H1 (cell line): Measurements from ENCODE around the gene GSTO1. TPM values are rescaled to one million over a fixed set of nuclear protein-coding genes. Genes with fewer than 3 reads are reported as not detected.

Experiments used
- CTCF ChIA-PET: fragments of 300-600 bp; sonication (Branson Sonifier 250); formaldehyde crosslinking; loops from one replicate; lab custom pipeline; 2021; ENCODE audit not compliant: partially characterized antibody; lab: Charles Lee
- POLR2A ChIA-PET: fragments of 300-600 bp; sonication (Branson Sonifier 250); formaldehyde crosslinking; loops from one replicate; lab custom pipeline; 2021; ENCODE audit warnings: inconsistent platforms; ENCODE audit not compliant: partially characterized antibody; lab: Charles Lee
- DNase-seq, 2 experiments: peaks; one replicate each; pipeline versions ENCODE4 v3.0.0 to v3.0.0-alpha.2; 2010 to 2022; ENCODE audit warnings: low spot score in 2 of 2, low read depth in 1 of 2, mixed read lengths in 1 of 2
- FAIRE-seq: peaks from 2 replicates; lab custom pipeline; 2011; peaks lifted over from hg19 to GRCh38; lab: Jason Lieb, UNC
- H2AFZ ChIP-seq: 2 replicates; pipeline ENCODE4 v1.8.1; 2012; ENCODE audit warnings: low read length, inconsistent platforms
- H2AK5ac ChIP-seq: 2 replicates; pipeline ENCODE4 v1.6.1; 2013; ENCODE audit warnings: low read depth, low read length
- H2BK120ac ChIP-seq: replicated peaks from 2 replicates; pipeline ENCODE3; 2013; ENCODE audit warnings: low read depth, low read length, inconsistent platforms
- H2BK12ac ChIP-seq: 2 replicates; pipeline ENCODE4 v1.6.1; 2013; ENCODE audit warnings: low read depth, low read length
- H2BK15ac ChIP-seq: 2 replicates; pipeline ENCODE4 v1.6.1; 2013; ENCODE audit warnings: low read length
- H2BK20ac ChIP-seq: 2 replicates; pipeline ENCODE4 v1.6.1; 2013; ENCODE audit warnings: low read length
- H2BK5ac ChIP-seq: 2 replicates; pipeline ENCODE4 v1.6.1; 2013; ENCODE audit warnings: low read depth, low read length
- H3K14ac ChIP-seq: 2 replicates; pipeline ENCODE4 v1.6.1; 2013; ENCODE audit warnings: inconsistent platforms; ENCODE audit not compliant: insufficient read length
- H3K18ac ChIP-seq: 2 replicates; pipeline ENCODE4 v1.6.1; 2013; ENCODE audit warnings: low read length; ENCODE audit errors: extremely low read depth
- H3K23ac ChIP-seq: 2 replicates; pipeline ENCODE4 v1.6.1; 2013; ENCODE audit warnings: inconsistent platforms; ENCODE audit not compliant: insufficient read length
- H3K23me2 ChIP-seq: 2 replicates; pipeline ENCODE4 v1.6.1; 2013; ENCODE audit warnings: low read depth, low read length
- H3K27ac ChIP-seq: 2 replicates; pipeline ENCODE4 v1.6.1; 2011; ENCODE audit warnings: low read depth, low read length, inconsistent platforms
- H3K27me3 ChIP-seq, 4 experiments: replicated peaks in 1 of 4; 1 replicate in 1 of 4; 2 replicates in 3 of 4; pipeline versions ENCODE4 v1.6.1 to v1.8.1; 2011 to 2013; ENCODE audit warnings: low read length in 3 of 4, mild to moderate bottlenecking in 3 of 4, inconsistent platforms in 2 of 4, mixed read lengths in 2 of 4, moderate library complexity in 1 of 4; ENCODE audit not compliant: control insufficient read depth in 3 of 4, insufficient read depth in 3 of 4; ENCODE audit errors: extremely low read depth in 1 of 4
- H3K36me3 ChIP-seq, 4 experiments: 2 replicates each; pipeline versions ENCODE4 v1.6.1 to v1.8.1; 2011 to 2013; ENCODE audit warnings: mild to moderate bottlenecking in 4 of 4, low read length in 3 of 4, moderate library complexity in 2 of 4, control low read depth in 1 of 4, inconsistent platforms in 1 of 4; ENCODE audit not compliant: insufficient read depth in 4 of 4, control insufficient read depth in 2 of 4
- H3K4ac ChIP-seq: replicated peaks from 2 replicates; pipeline ENCODE3; 2013; ENCODE audit warnings: low read length, low read depth, mixed read lengths, inconsistent platforms; ENCODE audit not compliant: insufficient read length
- H3K4me1 ChIP-seq, 4 experiments: replicated peaks in 1 of 4; 1 replicate in 1 of 4; 2 replicates in 3 of 4; pipeline versions ENCODE4 v1.6.1 to v1.8.1; 2011 to 2013; ENCODE audit warnings: low read length in 3 of 4, inconsistent platforms in 2 of 4, mixed read lengths in 1 of 4; ENCODE audit not compliant: insufficient read depth in 4 of 4, control insufficient read depth in 3 of 4
- H3K4me2 ChIP-seq, 2 experiments: 2 replicates each; pipeline versions ENCODE4 v1.6.1 to v1.8.1; 2011 to 2013; ENCODE audit warnings: low read depth in 2 of 2, low read length in 2 of 2, control low read depth in 1 of 2, inconsistent platforms in 1 of 2, mild to moderate bottlenecking in 1 of 2; ENCODE audit not compliant: insufficient read depth in 1 of 2
- H3K4me3 ChIP-seq, 4 experiments: fragments of 200-600, 300-600 bp in 1 of 4; sonication (generic), shearing (Covaris generic), sonication (Bioruptor Twin) in 1 of 4; 2 replicates each; pipeline versions ENCODE4 v1.5.1 to v1.8.1; 2011 to 2016; ENCODE audit warnings: low read length in 4 of 4, low read depth in 3 of 4, control low read depth in 2 of 4, inconsistent platforms in 2 of 4, mild to moderate bottlenecking in 2 of 4, mixed read lengths in 1 of 4, moderate library complexity in 1 of 4; ENCODE audit not compliant: insufficient read depth in 2 of 4; ENCODE audit errors: extremely low read depth in 1 of 4
- H3K56ac ChIP-seq: replicated peaks from 2 replicates; pipeline ENCODE3; 2013; ENCODE audit warnings: low read depth, mild to moderate bottlenecking, mixed read lengths, low read length, inconsistent platforms; ENCODE audit not compliant: insufficient read length
- H3K79me1 ChIP-seq: 2 replicates; pipeline ENCODE4 v1.6.1; 2013; ENCODE audit warnings: low read depth, low read length, control low read depth
- H3K79me2 ChIP-seq, 2 experiments: 2 replicates each; pipeline versions ENCODE4 v1.6.1 to v1.8.1; 2012 to 2013; ENCODE audit warnings: low read length in 2 of 2, mild to moderate bottlenecking in 2 of 2, inconsistent platforms in 1 of 2; ENCODE audit not compliant: insufficient read depth in 2 of 2, control insufficient read depth in 1 of 2
- H3K9ac ChIP-seq, 4 experiments: replicated peaks in 1 of 4; 1 replicate in 1 of 4; 2 replicates in 3 of 4; pipeline versions ENCODE4 v1.6.1 to v1.8.1; 2011 to 2013; ENCODE audit warnings: low read depth in 3 of 4, low read length in 3 of 4, control low read depth in 2 of 4, mild to moderate bottlenecking in 2 of 4, moderate library complexity in 2 of 4, inconsistent platforms in 1 of 4; ENCODE audit errors: extremely low read depth in 1 of 4
- H3K9me3 ChIP-seq, 2 experiments: 2 replicates each; pipeline versions ENCODE4 v1.6.1 to v1.8.1; 2012 to 2013; ENCODE audit warnings: mild to moderate bottlenecking in 2 of 2, moderate library complexity in 2 of 2, control low read depth in 1 of 2, inconsistent platforms in 1 of 2, low read depth in 1 of 2, low read length in 1 of 2, mixed read lengths in 1 of 2; ENCODE audit not compliant: insufficient read depth in 2 of 2
- H4K20me1 ChIP-seq, 2 experiments: replicated peaks in 1 of 2; 2 replicates each; pipeline versions ENCODE3 to v1.8.1; 2011 to 2013; ENCODE audit warnings: inconsistent platforms in 2 of 2, low read length in 2 of 2, mild to moderate bottlenecking in 1 of 2; ENCODE audit not compliant: insufficient read depth in 2 of 2, control insufficient read depth in 1 of 2
- H4K5ac ChIP-seq: 2 replicates; pipeline ENCODE4 v1.6.1; 2013; ENCODE audit warnings: low read length, low read depth, mixed read lengths, inconsistent platforms; ENCODE audit not compliant: insufficient read length
- H4K8ac ChIP-seq: 2 replicates; pipeline ENCODE4 v1.8.0; 2013; ENCODE audit warnings: mild to moderate bottlenecking, moderate library complexity, low read length, inconsistent platforms; ENCODE audit not compliant: insufficient read depth; ENCODE audit errors: extremely low read depth
- H4K91ac ChIP-seq: replicated peaks from 2 replicates; pipeline ENCODE3; 2013; ENCODE audit warnings: low read length, mixed read lengths, inconsistent platforms; ENCODE audit not compliant: insufficient read length
- BCL11A ChIP-seq, 2 experiments: IDR thresholded peaks; one replicate each; pipeline ENCODE4 v1.6.1; 2011; ENCODE audit warnings: low read depth in 2 of 2, low read length in 2 of 2, mild to moderate bottlenecking in 2 of 2
- EGR1 ChIP-seq: IDR thresholded peaks from 2 replicates; pipeline ENCODE4 v1.6.1; 2011; ENCODE audit warnings: low read depth, low read length, borderline replicate concordance
- KDM4A ChIP-seq: IDR thresholded peaks from one replicate; pipeline ENCODE4 v1.7.1; 2012; ENCODE audit warnings: low read depth, mild to moderate bottlenecking, moderate library complexity, low read length, inconsistent platforms; ENCODE audit not compliant: severe bottlenecking
- NRF1 ChIP-seq: IDR thresholded peaks from 2 replicates; pipeline ENCODE4 v1.6.1; 2011; ENCODE audit warnings: mild to moderate bottlenecking, low read depth, low read length, improper control_type of control experiment
- RAD21 ChIP-seq, 2 experiments: IDR thresholded peaks in 1 of 2; conservative IDR thresholded peaks in 1 of 2; 2 replicates each; pipeline ENCODE4 v1.6.1; 2011; ENCODE audit warnings: low read depth in 2 of 2, low read length in 2 of 2, improper control_type of control experiment in 1 of 2, inconsistent platforms in 1 of 2, mild to moderate bottlenecking in 1 of 2, moderate library complexity in 1 of 2
- SIRT6 ChIP-seq: IDR thresholded peaks from one replicate; pipeline ENCODE4 v1.7.1; 2012; ENCODE audit warnings: low read length, inconsistent platforms
- TCF12 ChIP-seq: IDR thresholded peaks from 2 replicates; pipeline ENCODE4 v1.6.1; 2011; ENCODE audit warnings: low read depth, mild to moderate bottlenecking, low read length
- YY1 ChIP-seq: IDR thresholded peaks from 2 replicates; pipeline ENCODE4 v1.6.1; 2011; ENCODE audit warnings: low read depth, mild to moderate bottlenecking, low read length
- WGBS, 2 experiments: shearing (Covaris generic) in 1 of 2; methylation state at CpG; one replicate each; pipeline versions ENCODE4 v1.1.6 to v1.1.7; 2013 to 2015; ENCODE audit warnings: low lambda C conversion rate in 2 of 2, mixed read lengths in 2 of 2, inconsistent platforms in 1 of 2, low coverage in 1 of 2, missing lambda C conversion rate in 1 of 2; ENCODE audit not compliant: insufficient replicate concordance in 2 of 2, insufficient coverage in 1 of 2, insufficient read length in 1 of 2; ENCODE audit errors: extremely low coverage in 1 of 2, missing lambda C conversion rate in 1 of 2; 5-methylcytosine and 5-hydroxymethylcytosine counted together
- polyA plus RNA-seq, 7 experiments: library from polyadenylated mRNA; depleted of rRNA in 3 of 7; stranded (reverse) in 5 of 7; unstranded in 2 of 7; fragments of >200 nt in 5 of 7; fragments of 200-250 nt in 2 of 7; gene quantifications; 1 replicate in 5 of 7; 2 replicates in 1 of 7; 4 replicates in 1 of 7; pipeline versions ENCODE4 v1.2.1 to v1.2.3, GENCODE V29; 2011 to 2013; ENCODE audit warnings: missing spikeins in 2 of 7, mixed read lengths in 2 of 7
- total RNA-seq: library from RNA; stranded (reverse); fragmentation: NEBNext Ultra II Directional; extraction: Animal tissue kit (Norgen Biotek cat#: 25700); gene quantifications from 2 replicates; pipeline ENCODE4 v1.2.1, GENCODE V29; 2021
- TF ChIP-seq, protein P1 (sequence below): IDR thresholded peaks from 2 replicates; pipeline ENCODE4 v1.6.1; 2011; ENCODE audit warnings: low read length, improper control_type of control experiment
- TF ChIP-seq, protein P2 (sequence below), 3 experiments: IDR thresholded peaks; 1 replicate in 2 of 3; 2 replicates in 1 of 3; pipeline versions ENCODE4 v1.5.1 to v1.6.1; 2011; ENCODE audit warnings: low read length in 3 of 3, mild to moderate bottlenecking in 3 of 3, inconsistent platforms in 2 of 3, low read depth in 1 of 3, moderate library complexity in 1 of 3; ENCODE audit not compliant: insufficient read depth in 1 of 3; ENCODE audit errors: control extremely low read depth in 1 of 3

GSTO1 gene
- total and polyA plus RNA-seq, 2 of the 8 experiments (the other 6 are each of a cell fraction or from before 2014, with no cell fraction given): 22.4 to 32.5 TPM

DNA sequence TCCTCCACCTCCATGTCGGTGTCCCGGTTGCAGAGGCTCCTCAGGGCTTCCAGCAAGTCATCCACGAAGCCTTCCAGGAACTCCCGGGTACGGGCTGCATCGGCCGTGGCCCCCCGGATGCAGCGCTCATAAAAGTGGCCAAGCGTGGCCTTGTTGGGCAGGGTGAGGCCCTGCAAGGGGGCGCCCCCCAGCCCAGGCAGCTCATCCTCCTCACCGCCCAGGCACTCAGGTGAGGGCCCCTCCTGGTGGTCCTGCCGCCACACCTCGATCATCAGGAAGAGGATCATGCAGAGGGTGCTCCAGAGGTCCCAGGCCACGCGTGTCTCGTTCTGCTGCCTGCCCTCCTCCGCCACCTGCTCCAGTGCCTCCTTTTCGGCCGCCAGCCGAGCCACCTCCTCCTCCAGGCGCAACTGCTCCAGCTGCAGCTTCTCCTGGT is 60.8 kb downstream of the GSTO1 start:
- Histone ChIP-seq H2AK5ac (no peak overlapping the region), H4K20me1 (peaks cover 7 to 27% of the 10 kb centered on the region in 2 experiments), H3K4ac (no peak overlapping the region), H3K23ac (no peak overlapping the region), H3K27ac (no peak overlapping the region), H2BK20ac (no peak overlapping the region), H3K9me3 (no peaks in the 10 kb centered on the region), H3K79me2 (peaks cover 0 to 52% of the 10 kb centered on the region in 2 experiments; a peak in 2 of 4 replicates), H3K4me1 (peaks cover 0 to 23% (median 17%) of the 10 kb centered on the region in 4 experiments; a peak in 6 of 7 replicates), H3K79me1 (peaks cover 32% of the 10 kb centered on the region), H2BK15ac (0 out of 2 replicates have a peak overlapping the region, but pooled peaks have one; percentile 29), H3K4me3 (no peak overlapping the region), H4K8ac (no peak overlapping the region), H3K9ac (no peak overlapping the region), H3K23me2 (no peaks in the 10 kb centered on the region), H3K4me2 (no peak overlapping the region), H3K27me3 (no peaks in the 10 kb centered on the region), H2AFZ (no peak overlapping the region), H3K18ac (no peak overlapping the region)
- no peak for FAIRE-seq
- CTCF ChIA-PET: interaction anchor here (0.7 to 18.5 kb wide), 10 partner anchors 9 to 50 kb away, joined by 3 to 331 read pairs (median 7); partner anchors contain the start of genes CFAP58 and ITPRIP
- TF ChIP-seq, protein P1, sequence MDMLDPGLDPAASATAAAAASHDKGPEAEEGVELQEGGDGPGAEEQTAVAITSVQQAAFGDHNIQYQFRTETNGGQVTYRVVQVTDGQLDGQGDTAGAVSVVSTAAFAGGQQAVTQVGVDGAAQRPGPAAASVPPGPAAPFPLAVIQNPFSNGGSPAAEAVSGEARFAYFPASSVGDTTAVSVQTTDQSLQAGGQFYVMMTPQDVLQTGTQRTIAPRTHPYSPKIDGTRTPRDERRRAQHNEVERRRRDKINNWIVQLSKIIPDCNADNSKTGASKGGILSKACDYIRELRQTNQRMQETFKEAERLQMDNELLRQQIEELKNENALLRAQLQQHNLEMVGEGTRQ: no peak
- TF ChIP-seq, protein P2, sequence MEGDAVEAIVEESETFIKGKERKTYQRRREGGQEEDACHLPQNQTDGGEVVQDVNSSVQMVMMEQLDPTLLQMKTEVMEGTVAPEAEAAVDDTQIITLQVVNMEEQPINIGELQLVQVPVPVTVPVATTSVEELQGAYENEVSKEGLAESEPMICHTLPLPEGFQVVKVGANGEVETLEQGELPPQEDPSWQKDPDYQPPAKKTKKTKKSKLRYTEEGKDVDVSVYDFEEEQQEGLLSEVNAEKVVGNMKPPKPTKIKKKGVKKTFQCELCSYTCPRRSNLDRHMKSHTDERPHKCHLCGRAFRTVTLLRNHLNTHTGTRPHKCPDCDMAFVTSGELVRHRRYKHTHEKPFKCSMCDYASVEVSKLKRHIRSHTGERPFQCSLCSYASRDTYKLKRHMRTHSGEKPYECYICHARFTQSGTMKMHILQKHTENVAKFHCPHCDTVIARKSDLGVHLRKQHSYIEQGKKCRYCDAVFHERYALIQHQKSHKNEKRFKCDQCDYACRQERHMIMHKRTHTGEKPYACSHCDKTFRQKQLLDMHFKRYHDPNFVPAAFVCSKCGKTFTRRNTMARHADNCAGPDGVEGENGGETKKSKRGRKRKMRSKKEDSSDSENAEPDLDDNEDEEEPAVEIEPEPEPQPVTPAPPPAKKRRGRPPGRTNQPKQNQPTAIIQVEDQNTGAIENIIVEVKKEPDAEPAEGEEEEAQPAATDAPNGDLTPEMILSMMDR (IDR thresholded peaks at IDR 0.05; ENCODE audit: control extremely low read depth in 1 of 3, insufficient read depth in 1 of 3, low read depth in 1 of 3, low read length in 3 of 3): no peak
- TF ChIP-seq EGR1: no peak
- no peak for TF ChIP-seq TCF12
- no peak for TF ChIP-seq NRF1
- no peak for TF ChIP-seq RAD21 (IDR thresholded peaks at IDR 0.05 in 1 of 2, conservative IDR thresholded peaks at IDR 0.05 in 1 of 2; ENCODE audit: low read depth in 2 of 2, low read length in 2 of 2)
- TF ChIP-seq KDM4A: no peak
- TF ChIP-seq BCL11A (IDR thresholded peaks at IDR 0.05; ENCODE audit: low read depth in 2 of 2, low read length in 2 of 2): no peak
- no peak for TF ChIP-seq SIRT6
- no peak for TF ChIP-seq YY1
- TF ChIP-seq, all 59 proteins: peak for 0
- Histone ChIP-seq H2BK120ac (no peak overlapping the region), H2BK5ac (no peak overlapping the region), H3K56ac (no peak overlapping the region), H3K36me3 (peaks cover 13 to 29% (median 26%) of the 10 kb centered on the region in 4 experiments), H3K14ac (no peak overlapping the region), H4K91ac (no peak overlapping the region), H4K5ac (no peak overlapping the region), H2BK12ac (no peak overlapping the region)
- no peak for DNase-seq
- POLR2A ChIA-PET: interaction anchor here (0.8 to 5.1 kb wide), 2 partner anchors 9 to 12 kb away, joined by 3 to 23 read pairs; no protein-coding TSS in a partner anchor
- 96% methylated on average over 21 of the region's 22 CpGs; no CpG with 5 or more reads in 1 of the 2 experiments for WGBS, 2 experiments
